ENCODE results near the gene MTHFD2L. TPM values are rescaled to one million over a fixed set of nuclear protein-coding genes. Genes with fewer than 3 reads are reported as not detected.
"Not testable (repeated sequence)": the region's sequence is repeated elsewhere in the genome, so short reads cannot be mapped to it uniquely, and the experiment has no call there.

MTHFD2L gene
- total RNA-seq, 1 donor from 2014 or later: 12.1 TPM

DNA sequence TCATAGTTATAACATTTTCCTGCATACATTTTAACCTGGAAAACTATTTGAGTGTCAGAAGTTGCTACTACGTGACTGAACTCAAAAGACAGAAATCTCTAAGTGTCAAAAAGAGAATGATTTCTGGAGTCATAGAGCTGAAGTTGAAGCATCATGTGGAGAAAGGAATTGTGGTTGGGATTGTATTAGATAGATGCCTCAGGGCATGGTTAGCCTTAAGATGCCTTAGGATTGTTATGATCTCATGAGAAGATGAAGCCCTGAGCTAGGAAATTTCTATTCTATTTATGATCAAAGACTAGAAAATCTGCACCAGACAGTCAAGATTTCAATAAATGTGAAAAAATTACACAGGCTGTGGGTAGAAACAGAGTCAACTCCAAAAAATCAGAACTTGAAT, 170.6 kb downstream of the MTHFD2L start:
- no peak for DNase-seq (ENCODE audit: extremely low read depth, low read depth, low spot score)

DNA sequence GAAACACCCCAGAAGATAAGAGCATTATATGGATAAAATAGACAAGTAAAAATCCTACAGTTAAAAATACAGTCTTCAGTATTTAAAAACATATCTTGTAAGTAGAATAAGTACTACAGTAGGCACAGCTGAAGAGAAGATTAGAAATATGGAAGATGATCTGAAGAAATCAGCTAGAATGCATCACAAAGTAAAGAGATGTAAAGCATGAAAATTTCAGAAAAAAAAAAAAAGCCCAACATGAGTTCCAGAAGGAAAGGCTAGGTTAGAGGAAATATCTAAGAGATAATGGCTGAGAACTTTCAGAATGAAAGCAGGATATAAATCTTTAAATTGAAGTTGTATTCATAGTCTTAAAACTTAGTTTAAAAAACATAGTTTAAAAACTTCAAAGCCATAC, 171.4 kb downstream of the MTHFD2L start:
- DNase-seq (ENCODE audit: extremely low read depth, low read depth, low spot score): no peak

DNA sequence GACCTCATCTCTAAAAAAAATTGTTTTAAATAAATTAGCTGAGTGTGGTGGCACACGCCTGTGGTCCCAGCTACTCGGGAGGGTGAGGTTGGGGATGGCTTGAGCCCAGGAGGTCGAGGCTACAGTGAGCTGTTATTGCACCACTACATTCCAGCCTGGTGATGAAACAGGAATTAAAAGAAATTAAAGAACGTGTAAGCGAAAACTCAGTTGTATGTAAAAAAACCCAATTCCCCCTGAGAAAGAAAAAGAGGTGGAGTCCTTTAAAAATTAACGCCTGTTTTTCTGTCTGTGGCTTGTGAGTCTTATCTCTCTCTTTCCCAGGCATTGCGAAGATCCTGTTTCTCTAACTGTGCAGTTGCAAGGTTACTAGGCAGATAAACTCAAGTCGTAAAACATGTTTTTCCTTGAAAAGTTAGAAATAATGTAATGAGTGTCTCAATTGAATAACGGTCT, 172.4 kb downstream of the MTHFD2L start:
- DNase-seq (ENCODE audit: extremely low read depth, low read depth, low spot score): no peak

DNA sequence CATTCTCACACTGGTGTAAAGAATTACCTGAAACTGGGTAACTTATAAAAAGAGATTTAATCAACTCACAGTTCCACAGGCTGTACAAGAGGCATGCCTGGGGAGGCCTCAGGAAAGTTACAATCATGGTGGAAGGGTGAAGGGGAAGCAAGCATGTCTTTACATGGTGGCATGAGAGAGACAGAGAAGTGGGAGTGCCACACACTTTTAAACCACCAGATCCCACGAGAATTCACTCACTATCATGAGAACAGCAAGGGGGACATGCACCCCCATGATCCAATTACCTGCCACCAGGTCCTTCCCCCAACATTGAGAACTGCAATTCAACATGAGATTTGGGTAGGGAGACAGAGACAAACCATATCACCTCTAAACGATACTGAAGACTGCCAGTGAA, 173.3 kb downstream of the MTHFD2L start:
- no peak for DNase-seq (ENCODE audit: extremely low read depth, low read depth, low spot score)

DNA sequence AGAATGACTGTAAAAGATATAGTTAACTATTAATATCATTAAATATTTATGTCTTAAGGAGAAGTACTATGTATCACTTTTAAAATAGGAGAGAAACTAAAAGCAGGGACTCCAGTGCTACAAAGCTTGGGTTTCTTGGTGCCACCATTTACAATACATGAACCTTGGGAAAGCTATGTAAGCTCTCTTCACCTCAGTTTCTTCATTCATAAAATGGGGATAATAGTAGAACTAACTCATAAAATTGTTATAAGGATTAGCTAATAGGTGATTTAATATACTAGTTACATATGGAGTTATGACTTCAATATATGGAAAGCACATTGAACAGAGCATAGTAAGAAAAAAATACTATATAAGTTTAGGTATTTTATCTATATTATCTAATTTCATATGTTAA, 174.0 kb downstream of the MTHFD2L start:
- no peak for DNase-seq (ENCODE audit: extremely low read depth, low read depth, low spot score)

DNA sequence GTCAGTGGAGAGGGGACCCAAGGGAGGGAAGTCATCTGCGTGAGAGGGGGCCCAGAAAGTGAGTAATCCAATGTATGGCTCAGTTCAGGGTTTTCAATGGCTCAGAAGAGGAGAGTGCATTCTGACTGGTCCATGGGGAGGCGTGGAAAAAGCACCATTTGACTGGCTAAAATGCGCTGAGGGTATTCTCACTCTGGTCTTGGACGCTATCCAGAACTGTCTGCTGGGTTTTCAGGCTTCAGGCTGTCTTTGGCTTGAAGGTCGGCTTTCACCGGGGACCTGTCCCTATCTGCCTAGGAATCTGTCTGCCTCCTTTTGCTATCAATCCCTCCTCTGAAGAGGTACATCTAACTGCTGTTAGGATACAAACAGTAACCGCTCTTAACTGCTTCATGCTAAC, 176.7 kb downstream of the MTHFD2L start:
- DNase-seq (ENCODE audit: extremely low read depth, low read depth, low spot score): no peak

DNA sequence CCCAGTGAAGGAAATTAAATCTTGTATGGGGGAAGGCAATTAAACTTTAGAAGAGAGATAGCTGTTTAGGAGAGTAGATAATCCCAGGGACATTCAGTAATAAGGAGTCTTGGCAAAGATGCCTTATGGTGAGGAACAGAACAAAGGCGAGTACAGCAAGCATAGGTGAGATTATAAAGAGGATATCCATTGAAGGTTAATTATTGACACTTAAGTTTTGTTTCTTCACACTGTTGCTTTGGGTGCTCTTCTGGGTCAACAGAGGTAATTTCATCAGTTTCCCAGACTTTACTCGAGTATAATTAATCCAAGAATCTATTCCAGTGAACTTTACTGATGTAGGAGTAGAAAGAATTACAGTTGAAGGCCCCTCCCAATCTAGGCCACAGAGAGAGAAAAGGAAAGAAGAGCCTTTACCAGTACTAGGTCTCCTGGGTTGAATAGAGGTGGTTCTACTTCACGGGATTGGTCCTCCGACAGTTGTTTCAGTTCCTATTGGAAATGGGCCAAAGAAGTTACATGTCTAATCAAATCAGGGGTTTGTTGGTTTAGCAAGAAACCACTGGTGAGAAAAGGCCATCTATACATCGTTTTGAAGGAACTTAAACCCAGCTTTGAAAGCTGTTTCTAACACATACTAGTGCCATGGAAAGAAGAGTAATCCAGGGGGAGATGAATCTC, 177.6 kb downstream of the MTHFD2L start:
- no peak for DNase-seq (ENCODE audit: extremely low read depth, low read depth, low spot score)

DNA sequence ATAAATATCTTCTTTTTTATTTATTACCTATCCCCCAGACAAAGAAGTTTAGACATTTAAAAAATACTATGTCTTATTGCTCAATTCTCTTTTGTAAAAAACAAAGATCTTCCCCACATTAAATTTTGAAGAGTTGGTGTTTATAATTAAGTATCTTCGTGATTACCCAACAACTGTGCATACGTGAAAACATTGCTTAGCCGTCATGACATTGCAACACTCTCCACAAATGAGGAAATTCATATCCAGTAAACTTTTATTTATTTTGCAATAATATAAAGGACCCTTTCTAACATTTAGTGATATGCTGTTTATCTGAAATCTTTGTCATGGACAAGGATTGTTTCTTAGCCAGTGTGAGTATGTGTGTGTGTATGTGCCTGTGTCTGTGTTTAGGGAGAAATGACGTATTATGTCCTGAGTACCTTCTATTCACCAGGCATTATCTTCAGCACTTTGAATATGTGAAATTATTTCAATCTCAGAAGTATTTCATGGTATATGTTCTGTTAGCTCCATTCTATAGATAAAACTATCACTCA, 180.9 kb downstream of the MTHFD2L start:
- no peak for DNase-seq (ENCODE audit: extremely low read depth, low read depth, low spot score)

DNA sequence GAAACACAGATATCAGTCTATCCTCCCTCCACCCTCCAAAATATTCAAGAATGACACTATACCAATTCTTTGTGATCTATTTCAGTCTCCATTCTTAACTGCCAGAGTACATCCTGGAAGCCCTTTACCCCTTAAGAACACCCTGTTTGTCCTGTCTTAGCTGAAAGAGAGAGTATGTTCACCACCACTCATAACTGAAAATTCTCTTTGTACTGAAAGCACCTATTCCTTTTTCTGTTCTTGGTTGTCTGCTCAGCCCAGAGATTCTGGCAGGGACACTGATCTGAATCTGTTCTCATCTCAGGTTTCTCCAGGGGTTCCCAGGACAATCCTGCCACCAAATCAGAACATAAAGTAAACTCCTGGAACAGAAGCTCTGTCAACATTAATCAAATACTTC, 181.6 kb downstream of the MTHFD2L start:
- no peak for DNase-seq (ENCODE audit: extremely low read depth, low read depth, low spot score)

DNA sequence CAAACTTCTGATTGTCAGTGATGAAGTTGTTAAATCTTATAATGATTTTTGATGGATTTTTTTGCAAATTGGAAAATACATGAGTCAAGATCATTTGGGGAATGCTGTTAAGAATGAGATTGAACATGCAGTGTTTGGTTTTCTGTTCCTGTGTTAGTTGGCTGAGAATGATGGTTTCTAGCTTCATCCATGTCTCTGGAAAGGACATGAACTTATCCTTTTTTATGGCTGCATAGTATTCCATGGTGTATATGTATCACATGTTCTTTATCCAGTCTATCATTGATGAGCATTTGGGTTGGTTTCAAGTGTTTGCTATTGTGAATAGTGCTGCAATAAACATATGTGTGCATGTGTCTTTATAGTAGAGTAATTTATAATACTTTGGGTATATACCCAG, 182.5 kb downstream of the MTHFD2L start:
- not testable (repeated sequence) for DNase-seq (ENCODE audit: extremely low read depth, low read depth, low spot score)

DNA sequence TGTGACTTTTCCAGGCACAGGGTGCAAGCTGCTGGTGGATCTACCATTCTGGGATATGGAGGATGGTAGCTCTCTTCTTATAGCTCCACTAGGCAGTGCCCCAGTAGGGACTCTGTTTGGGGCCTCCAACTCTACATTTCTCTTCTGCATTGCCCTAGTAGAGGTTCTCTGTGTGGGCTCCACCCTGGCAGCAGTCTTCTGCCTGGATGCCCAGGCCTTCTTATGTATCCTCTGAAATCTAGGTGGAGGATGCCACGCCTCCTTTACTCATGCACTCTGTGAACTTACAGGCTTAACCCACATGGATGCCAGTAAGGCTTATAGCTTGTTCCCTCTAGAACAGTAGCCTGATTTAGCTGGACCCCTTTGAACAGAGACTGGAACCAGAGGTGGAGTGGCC, 186.1 kb downstream of the MTHFD2L start:
- DNase-seq (ENCODE audit: extremely low read depth, low read depth, low spot score): no peak

Other genes starting within 250 kb of the MTHFD2L start
- gene PF4, start 176.1 kb upstream of the MTHFD2L start, total RNA-seq: 2.3 TPM in 2 replicates
- gene PPBP, start 169.9 kb upstream of the MTHFD2L start, total RNA-seq: 0.70 TPM in 1 of 2 replicates, not detected in the other
- gene CXCL5, start 159.4 kb upstream of the MTHFD2L start, total RNA-seq: 12.0 and 17.5 TPM in 2 replicates
- gene CXCL3, start 119.4 kb upstream of the MTHFD2L start, total RNA-seq: 4.3 and 21.2 TPM in 2 replicates
- 35.6 and 179 TPM in 2 replicates for gene CXCL2, start 58.9 kb upstream of the MTHFD2L start, total RNA-seq
- 0.23 TPM in 1 of 2 replicates, not detected in the other for gene EPGN, start 150.4 kb downstream of the MTHFD2L start, total RNA-seq
- 3.9 and 4.0 TPM in 2 replicates for gene EREG, start 207.0 kb downstream of the MTHFD2L start, total RNA-seq

All from glomerular endothelial cell (primary cell).